ENCODE measurements around the gene IQSEC1.

IQSEC1 gene

DNA sequence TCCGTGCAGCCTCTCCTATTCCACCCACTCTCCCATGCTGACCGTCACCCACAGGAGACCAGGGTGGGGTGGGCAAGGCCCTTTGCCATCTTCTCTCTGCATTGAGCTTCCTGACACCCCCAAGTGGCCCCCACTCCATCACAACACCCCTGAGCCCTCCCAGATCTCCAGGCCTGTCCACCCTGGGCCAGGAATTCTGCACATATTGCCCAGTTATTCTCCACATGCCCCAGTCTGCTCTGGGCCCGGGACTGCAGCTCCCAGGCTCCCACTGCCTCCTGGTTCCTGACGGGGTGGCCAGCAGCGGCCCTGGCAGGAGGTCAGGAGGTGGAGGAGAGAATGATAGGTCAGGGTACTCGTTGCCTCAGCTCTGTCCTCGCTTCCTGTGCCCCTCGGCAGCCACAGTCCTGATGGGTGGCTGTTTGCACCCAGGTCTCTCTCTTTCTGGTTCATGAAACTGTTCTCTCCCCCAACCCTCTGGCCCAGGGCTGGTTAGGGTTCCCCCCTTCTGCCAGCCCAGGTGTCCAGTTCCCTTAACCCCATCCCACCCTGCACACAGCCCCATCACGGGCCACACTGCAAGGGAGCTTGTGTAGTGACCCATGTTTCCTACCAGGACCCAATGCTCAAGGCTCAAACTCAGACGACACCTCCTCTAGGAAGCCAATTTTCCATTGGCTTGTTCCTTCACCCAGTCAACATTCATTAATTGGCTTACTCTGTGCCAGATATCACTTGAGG lies 47.3 kb downstream of the IQSEC1 start:
- DNase-seq, result no peak

DNA sequence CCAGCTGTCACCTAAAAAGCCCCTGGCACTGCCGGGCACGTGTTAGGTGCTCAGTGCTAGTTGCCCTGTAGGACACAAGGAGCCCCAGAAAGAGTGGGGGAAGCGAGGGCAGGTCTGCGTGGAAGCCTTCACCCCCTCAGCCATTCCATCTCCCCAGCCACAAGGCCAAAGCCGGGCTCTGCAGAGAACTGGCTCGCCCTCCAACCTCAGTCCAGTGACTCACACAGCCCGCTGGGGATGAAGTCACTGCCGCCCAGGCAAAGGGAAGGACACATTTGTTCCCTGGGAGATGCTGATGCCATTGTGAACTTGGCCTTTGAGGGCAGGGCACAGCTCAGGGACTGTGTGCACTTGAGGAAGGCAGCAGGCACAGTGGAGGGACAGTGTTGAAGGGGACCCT lies 48.1 kb downstream of the IQSEC1 start:
- DNase-seq, result no peak

GRCh38 chr3:13024765-13025065 lies 48.5 kb downstream of the IQSEC1 start:
- no peak for DNase-seq

GRCh38 chr3:13023971-13024764 lies 49.1 kb downstream of the IQSEC1 start:
- DNase-seq, result no peak

DNA sequence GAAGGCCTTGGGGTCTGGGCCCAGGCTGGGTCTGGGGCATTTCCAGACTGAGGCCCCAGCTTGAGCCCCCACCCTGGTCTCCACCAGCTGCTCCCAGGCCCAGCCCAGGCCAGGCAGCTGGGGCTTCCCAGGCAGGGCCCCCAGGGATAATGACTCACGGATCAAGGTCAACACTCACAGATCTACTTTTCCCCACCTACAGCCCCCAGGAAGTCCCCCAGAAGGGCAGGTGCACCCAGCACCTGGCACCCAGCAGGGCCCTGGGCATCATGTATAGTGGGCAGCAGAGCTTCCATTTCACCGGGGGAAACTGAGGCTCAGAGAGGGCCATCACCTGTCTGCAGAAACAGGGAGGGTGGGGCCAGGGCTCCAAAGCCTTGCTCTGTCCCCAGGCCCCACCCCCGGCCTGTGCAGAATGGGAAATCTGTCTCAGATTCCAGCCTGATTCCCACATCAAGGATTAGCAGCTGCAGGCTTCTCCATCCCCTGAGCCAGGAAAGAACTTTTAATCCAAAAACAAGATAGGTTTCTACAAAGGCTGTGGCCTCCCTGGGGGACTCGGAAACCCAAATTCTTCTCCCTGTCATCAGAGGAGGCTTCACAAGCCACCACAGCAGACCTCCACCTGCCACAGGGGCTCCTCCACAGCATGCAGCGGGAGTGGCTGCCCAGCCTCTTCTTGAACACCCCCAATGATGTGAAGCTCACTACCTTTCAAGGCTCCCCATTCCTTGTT lies 49.8 kb downstream of the IQSEC1 start:
- DNase-seq, result no peak

DNA sequence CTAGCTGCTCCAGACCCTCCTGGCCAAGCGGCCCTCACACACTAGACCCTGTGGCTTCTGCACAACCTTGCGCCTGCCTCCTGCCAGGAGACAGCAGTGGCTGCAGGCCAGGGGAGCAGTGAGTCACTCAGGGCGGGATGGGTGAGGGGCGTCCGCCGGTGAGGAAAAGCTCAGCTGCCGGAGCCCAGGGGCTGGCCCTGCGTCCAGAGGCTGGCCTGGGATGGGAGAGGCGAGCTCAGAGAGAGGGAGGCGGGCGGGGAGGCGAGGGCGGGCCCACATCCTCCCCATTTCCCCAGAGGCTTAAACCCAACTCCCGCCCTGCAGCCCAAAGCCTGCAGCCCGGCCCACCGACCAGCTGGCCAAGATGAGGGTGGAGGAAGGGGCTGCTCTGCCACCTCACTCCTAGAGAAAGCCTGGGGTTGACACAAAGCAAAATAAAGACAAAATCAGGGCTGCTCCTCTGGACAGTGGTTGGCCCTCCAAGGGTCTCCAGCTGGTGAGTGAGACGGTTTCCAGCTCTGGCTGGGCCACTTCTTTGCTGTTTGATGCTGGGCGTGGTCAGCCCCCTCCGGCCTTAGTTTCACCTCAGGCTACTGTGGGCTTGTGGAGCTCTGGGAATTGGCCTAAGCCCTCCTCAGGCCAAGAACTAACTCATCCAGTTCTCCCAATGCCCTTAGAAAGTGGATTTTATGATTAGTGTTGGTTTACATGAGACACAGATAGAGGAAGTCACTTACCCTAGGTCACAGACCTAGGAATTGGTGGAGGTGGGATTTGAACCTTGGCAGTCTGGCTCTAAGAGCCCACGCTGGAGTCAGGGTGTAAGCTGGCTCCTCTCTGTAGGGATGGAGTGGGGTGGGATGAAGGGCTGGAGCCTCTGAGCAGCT lies 50.6 kb downstream of the IQSEC1 start:
- no peak for DNase-seq

- no peak for DNase-seq
These were observed 51.8 kb downstream of the IQSEC1 start for GRCh38 chr3:13021141-13022114.

DNA sequence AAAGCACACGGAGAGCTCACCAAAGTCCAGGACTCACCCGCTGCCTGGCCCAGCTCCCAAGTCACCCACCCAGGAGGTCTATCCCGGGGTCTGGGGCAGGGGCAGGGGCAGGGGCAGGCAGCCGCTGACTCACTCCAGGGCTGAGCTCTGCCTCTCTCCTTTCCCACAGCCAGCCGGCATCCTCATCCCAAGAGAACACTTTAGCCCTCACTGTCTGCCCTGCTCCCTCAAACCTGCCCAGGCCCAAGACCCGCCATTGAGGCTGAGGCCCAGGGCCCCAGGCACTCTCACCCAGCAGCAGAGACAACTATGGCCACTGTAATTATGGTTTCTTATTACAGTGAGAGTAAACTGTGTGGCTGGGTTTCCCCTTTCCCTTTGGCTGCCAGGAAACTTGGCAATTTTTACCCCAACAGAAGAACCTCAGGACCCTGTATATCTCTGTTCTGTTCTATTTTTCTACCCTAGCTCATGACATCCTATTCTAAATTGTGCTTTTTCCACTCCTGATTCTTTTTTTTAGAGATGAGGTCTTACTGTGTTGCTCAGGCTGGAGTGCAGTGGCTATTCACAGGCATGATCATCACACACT lies 53.0 kb downstream of the IQSEC1 start:
- DNase-seq, result no peak

GRCh38 chr3:13019243-13020095 lies 53.8 kb downstream of the IQSEC1 start:
- no peak for DNase-seq

GRCh38 chr3:13018561-13019242 lies 54.5 kb downstream of the IQSEC1 start:
- DNase-seq, result no peak

DNA sequence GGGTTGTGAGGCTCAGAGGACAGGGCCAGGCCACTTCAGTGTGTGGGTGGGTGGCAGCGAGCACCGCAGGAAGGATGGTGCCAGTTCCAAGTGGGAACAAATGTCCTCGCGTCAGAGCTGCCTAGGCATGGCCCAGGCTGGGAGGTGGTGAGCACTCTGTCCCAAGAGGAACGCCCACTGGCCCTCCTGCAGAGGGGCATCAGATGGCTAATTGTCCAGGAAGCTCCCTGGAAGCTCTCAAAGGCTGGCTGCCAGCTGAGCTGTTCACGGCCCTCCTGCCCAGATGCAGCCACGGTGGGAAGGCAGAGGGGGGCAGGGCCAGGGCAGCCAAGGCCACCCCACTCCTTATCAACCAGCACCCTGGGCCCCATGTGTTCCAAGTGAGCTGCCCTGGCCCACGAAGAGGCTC lies 55.2 kb downstream of the IQSEC1 start:
- DNase-seq, result no peak

DNA sequence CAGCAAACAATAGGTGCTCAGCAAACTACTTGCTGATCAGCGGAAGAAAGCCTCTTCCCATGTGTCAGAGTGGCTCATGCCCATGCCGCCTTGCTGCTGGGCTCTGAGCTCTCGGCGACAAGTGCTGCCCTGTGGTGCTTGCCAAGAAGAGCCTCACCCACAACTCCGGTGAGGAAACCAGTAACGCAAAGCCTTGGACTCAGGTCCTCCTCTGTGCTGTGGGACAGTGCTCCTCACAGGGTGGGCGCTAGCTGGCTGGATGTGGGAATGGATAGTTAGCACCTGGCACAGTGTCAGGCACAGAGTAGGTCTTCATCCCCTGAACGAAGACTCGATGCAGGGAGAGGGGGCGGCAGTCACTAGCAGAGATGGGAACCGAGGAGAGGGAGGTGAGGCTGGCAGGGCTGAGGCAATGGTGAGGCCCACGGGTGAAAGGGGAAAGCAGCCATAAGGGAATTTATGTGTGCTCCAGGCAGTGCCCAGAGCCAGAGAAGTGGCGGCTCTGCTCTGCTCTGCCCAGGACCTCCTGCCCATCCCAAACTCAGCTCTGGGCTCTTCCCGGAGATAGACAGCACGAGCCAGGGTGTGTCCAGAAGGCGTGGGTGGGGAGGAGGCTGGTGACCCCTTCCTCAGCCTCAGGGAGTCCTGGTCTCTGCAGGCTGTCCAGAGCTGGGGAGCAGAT lies 55.7 kb downstream of the IQSEC1 start:
- no peak for DNase-seq

DNA sequence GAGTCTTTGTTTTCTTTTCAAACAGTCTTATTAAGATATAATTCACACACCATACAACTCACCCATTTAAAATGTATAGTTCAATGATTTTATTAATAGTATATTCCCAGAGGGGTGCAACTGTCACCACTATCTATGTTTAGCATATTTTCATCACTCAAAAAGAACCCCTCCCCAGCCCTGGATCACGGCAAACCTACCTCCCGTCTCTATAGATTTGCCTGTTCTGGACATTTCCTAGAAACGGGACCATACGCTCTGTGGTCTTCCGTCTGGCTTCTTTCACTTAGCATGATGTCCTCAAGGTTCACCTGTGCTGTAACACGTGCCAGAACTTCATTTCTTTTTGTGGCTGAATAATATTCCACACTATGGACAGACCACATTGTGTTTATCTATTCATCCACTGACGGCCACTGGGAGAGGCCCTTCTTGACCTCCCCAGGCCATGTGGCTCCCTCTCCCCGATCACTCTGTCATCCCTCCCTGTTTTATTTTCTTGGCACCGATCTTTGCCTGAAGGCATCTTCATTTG lies 56.4 kb downstream of the IQSEC1 start:
- DNase-seq, result no peak

DNA sequence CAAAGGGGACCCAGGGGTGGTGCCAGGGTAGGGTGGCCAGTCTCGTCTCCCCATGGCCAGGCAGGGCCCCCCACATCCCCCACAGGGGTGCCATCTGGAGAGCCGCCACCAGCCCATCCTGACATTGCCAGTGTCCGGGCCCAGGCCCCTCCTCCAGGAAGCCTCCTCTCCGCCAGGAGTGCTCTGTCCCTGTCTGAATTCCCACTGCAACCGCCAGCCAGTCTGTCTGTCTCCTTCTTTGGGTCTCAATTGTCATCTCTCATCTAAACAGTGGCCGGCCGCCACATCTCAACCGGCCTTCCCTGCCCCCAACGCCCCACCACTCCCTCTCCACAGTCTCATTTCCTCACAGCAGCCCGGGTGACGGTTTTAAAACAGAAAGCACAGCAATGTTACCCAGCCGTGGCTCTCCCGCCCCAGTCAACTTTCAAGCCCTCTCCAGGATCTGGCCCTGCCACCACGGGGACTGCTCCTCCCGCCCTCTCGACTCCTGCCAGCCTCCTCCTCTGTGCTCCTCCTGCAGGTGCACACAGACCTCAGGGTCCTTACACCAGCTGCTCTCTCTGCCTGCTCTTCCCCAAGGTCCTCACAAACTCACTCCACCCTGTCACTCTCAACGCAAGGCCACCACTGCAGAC lies 57.0 kb downstream of the IQSEC1 start:
- peak; percentile 45 for DNase-seq

DNA sequence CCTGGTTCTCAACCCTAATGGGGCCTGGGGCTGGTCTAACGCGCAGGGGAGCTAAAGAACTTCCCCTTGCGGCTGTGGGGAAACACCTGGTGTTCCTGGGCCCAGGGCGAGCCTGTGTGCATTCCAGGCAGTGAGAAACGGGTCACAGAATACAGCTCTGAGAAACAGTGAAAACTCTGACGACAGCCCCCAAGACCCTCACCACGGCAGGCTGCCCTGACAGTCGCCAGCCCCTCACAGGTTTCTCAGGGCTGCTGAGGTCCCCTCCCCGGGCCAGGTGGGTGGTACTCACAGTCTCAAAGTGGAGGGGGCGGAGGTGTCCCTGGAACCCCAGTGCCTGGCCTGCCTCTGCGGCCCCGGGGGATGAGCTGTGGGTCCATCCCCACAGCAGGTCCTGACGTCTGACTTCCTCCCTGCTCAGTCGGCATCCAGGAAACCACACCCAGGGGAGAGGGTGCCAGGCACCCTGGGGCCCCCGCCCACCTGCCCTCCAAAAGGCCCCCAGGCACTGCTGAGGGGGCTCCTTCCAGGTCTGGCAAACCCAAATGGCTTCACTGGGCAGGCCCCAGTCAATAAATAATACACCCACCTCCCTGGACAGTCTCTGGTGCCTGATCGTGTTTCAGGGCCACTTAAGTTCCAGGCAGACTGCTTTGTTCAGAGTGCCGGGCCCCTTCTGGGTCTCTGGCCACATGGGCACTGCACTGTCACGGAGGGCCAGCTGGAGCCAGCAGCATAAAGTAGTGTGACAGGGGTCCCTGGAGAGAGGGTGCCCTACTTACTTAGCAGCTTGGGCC lies 57.7 kb downstream of the IQSEC1 start:
- peak; percentile 55 for DNase-seq

DNA sequence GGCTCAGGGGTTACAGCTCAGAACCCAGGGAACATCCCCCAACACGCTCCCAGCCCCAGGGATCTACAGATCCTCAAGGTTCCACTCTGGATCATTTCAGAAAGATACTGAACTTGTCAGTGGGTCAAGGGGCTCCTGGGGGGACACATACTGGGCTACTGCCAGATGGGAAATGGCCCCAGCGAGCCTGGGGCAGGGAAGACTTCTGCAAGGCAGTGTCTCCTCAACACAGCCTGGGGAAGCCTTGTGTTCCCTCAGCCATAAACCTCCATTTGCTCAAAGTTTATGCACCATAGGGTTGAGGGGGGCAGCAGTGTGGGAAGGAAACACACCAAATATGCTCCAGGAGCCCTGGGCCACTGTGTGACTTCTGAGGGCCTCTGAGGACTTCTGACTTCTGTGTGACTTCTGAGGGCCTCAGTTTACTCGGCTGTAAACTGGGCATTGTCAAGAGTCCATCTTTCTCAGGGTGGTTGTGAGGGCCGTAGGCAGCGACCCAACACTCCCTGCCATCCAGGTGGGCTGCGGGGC lies 58.4 kb downstream of the IQSEC1 start:
- DNase-seq, result no peak

Data from activated effector memory CD4-positive, alpha-beta T cell treated with Interleukin-2 at 50 U/mL for 16 hours (primary cell).